HEK293T (cell line): ENCODE measurements around the gene IFRD2.

Experiments
- ARNT ChIP-seq: fragments of 450-650 bp; IDR thresholded peaks from 2 replicates; pipeline ENCODE4 v1.6.1; 2017; ENCODE audit warnings: mild to moderate bottlenecking
- BHLHE40 ChIP-seq: fragments of 450-650 bp; IDR thresholded peaks from 2 replicates; pipeline ENCODE4 v1.6.1; 2016; ENCODE audit warnings: mild to moderate bottlenecking, moderate library complexity, borderline replicate concordance
- ELF4 ChIP-seq: fragments of 450-650 bp; IDR thresholded peaks from 2 replicates; pipeline ENCODE4 v1.6.1; 2017; ENCODE audit warnings: antibody characterized with exemption
- FOXK2 ChIP-seq: fragments of 450-650 bp; IDR thresholded peaks from 2 replicates; pipeline ENCODE4 v1.6.1; 2016; ENCODE audit warnings: mild to moderate bottlenecking
- FOXM1 ChIP-seq: fragments of 450-650 bp; IDR thresholded peaks from 2 replicates; pipeline ENCODE4 v1.6.1; 2017; ENCODE audit warnings: mild to moderate bottlenecking, borderline replicate concordance
- HDGF ChIP-seq: fragments of 450-650 bp; IDR thresholded peaks from 2 replicates; pipeline ENCODE4 v1.6.1; 2017; ENCODE audit warnings: antibody characterized with exemption, borderline replicate concordance
- NFRKB ChIP-seq: fragments of 450-650 bp; IDR thresholded peaks from 2 replicates; pipeline ENCODE4 v1.6.1; 2016; ENCODE audit warnings: mild to moderate bottlenecking, moderate library complexity
- SP1 ChIP-seq: fragments of 450-650 bp; IDR thresholded peaks from 2 replicates; pipeline ENCODE4 v1.6.1; 2017
- SUZ12 ChIP-seq: fragments of 450-650 bp; IDR thresholded peaks from 2 replicates; pipeline ENCODE4 v1.6.1; 2016; ENCODE audit warnings: mild to moderate bottlenecking
- TARDBP ChIP-seq: fragments of 450-650 bp; IDR thresholded peaks from 2 replicates; pipeline ENCODE4 v1.6.1; 2016
- ZNF384 ChIP-seq: fragments of 450-650 bp; IDR thresholded peaks from 2 replicates; pipeline ENCODE4 v1.6.1; 2016

DNA sequence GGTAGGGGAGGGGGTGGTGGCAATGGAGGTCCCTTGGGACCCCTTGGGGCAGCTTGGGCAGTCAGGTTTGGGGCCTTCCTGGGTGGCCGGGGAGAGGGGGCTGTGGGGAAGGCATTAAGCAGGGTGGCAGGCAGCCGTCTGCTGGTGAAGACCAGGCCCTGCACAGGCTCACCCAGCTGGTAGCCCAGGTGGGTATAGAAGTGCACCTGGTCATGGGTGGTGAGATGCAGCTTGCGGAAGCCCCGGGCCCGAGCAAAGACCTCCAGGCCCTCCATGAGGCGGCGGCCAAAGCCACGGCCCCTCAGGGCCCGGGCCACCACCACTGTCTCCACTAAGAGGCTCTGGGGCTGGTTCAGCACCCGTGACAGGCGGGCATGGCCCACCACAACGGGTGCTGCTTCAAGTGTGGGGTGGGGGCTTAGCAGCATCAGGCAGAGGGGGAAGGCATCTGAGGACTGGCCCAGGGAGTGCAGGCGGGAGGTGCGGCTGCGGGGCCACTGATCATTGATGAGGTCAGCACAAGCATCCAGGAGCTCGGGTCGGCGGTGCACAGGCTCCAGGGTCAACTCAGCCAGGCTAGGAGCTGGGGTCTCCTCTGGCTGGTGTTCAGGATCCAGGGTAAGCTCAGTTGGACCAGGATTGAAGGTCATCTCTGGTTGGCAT, 4.6 kb upstream of the IFRD2 start:
- TF ChIP-seq ELF4 (no peak), ARNT (no peak), BHLHE40 (no peak), FOXM1 (no peak), TARDBP (no peak), SUZ12 (no peak), SP1 (no peak), HDGF (no peak), ZNF384 (no peak), FOXK2 (no peak), NFRKB (no peak)
